HepG2 (cell line): ENCODE measurements around the gene GRIK3. TPM values are rescaled to one million over a fixed set of nuclear protein-coding genes. Genes with fewer than 3 reads are reported as not detected.

Experiments used
- ATAC-seq: fragments of 200-7000 bp; cut with Tn5 transposase; 3 replicates; pipeline ENCODE4 v1.9.1; 2020; ENCODE audit warnings: mild to moderate bottlenecking, moderate library complexity
- BruUV-seq: library from RNA; stranded (reverse); fragments of 400-500 nt; replicated peaks from 2 replicates; lab custom pipeline; 2021; lab: Mats Ljungman, UMichigan
- CTCF ChIA-PET: fragments of 300-600 bp; formaldehyde crosslinking; extraction: SDS; loops from one replicate; lab custom pipeline; 2021; ENCODE audit warnings: low total read pairs, inconsistent platforms, low intra/inter-chr PET ratio; lab: Yijun Ruan, JAX
- POLR2A ChIA-PET: fragments of 350-600 bp; sonication (Branson Sonifier 250); formaldehyde crosslinking; loops from one replicate; lab custom pipeline; 2020; ENCODE audit warnings: antibody characterized with exemption, inconsistent platforms; lab: Yijun Ruan, JAX
- DNase-seq: peaks from one replicate; pipeline ENCODE4 v3.0.0-alpha.2; 2015; ENCODE audit warnings: low spot score
- FAIRE-seq: peaks from 3 replicates; lab custom pipeline; 2011; peaks lifted over from hg19 to GRCh38; lab: Jason Lieb, UNC
- H2AFZ ChIP-seq: one replicate; pipeline ENCODE4 v1.6.1; 2011; ENCODE audit warnings: low read length, inconsistent platforms
- H3K27ac ChIP-seq: fragments of 300-600 bp; 3 replicates; pipeline ENCODE4 v1.8.0; 2011; ENCODE audit warnings: mixed run types, mild to moderate bottlenecking, mixed read lengths, low read length, inconsistent platforms; ENCODE audit not compliant: insufficient read depth; ENCODE audit errors: extremely low read length
- H3K27me3 ChIP-seq, 2 experiments: fragments of 200-600 bp in 1 of 2; 2 replicates in 1 of 2; 3 replicates in 1 of 2; pipeline versions ENCODE4 v1.6.0 to v1.8.0; 2011; ENCODE audit warnings: low read length in 2 of 2, mild to moderate bottlenecking in 2 of 2, moderate library complexity in 2 of 2, inconsistent platforms in 1 of 2; ENCODE audit not compliant: insufficient read depth in 2 of 2, control insufficient read depth in 1 of 2
- H3K36me3 ChIP-seq, 2 experiments: fragments of 200-600 bp in 1 of 2; replicated peaks in 1 of 2; 2 replicates in 1 of 2; 3 replicates in 1 of 2; pipeline versions ENCODE4 v1.5.1 to v1.8.0; 2011; ENCODE audit warnings: low read length in 2 of 2, inconsistent platforms in 1 of 2; ENCODE audit not compliant: insufficient read depth in 2 of 2, control insufficient read depth in 1 of 2
- H3K4me1 ChIP-seq: 2 replicates; pipeline ENCODE4 v1.5.1; 2012; ENCODE audit warnings: low read length, inconsistent platforms; ENCODE audit not compliant: insufficient read depth
- H3K4me2 ChIP-seq: 2 replicates; pipeline ENCODE4 v1.6.0; 2011; ENCODE audit warnings: low read depth, low read length, inconsistent platforms
- H3K4me3 ChIP-seq, 3 experiments: fragments of 200-600 bp in 1 of 3; sonication (generic), shearing (Covaris generic) in 1 of 3; replicated peaks in 1 of 3; 2 replicates each; pipeline ENCODE4 v1.5.1; 2011 to 2016; ENCODE audit warnings: low read length in 3 of 3, inconsistent platforms in 2 of 3, low read depth in 2 of 3, mild to moderate bottlenecking in 2 of 3, control low read depth in 1 of 3, mixed read lengths in 1 of 3; ENCODE audit not compliant: insufficient read depth in 1 of 3
- H3K79me2 ChIP-seq: one replicate; pipeline ENCODE4 v1.6.1; 2011; ENCODE audit warnings: low read length, inconsistent platforms; ENCODE audit not compliant: insufficient read depth
- H3K9ac ChIP-seq: 2 replicates; pipeline ENCODE4 v1.6.0; 2011; ENCODE audit warnings: mild to moderate bottlenecking, low read depth, low read length, inconsistent platforms; ENCODE audit not compliant: insufficient read depth
- H3K9me3 ChIP-seq: 2 replicates; pipeline ENCODE4 v1.5.1; 2012; ENCODE audit warnings: mild to moderate bottlenecking, low read length
- H4K20me1 ChIP-seq: 2 replicates; pipeline ENCODE4 v1.6.0; 2011; ENCODE audit warnings: inconsistent platforms, mild to moderate bottlenecking, low read length, moderate library complexity; ENCODE audit not compliant: insufficient read depth
- ARNT2 ChIP-seq: sonication (generic); formaldehyde crosslinking; IDR thresholded peaks from 2 replicates; pipeline ENCODE4 v1.8.0; 2022; ENCODE audit warnings: mild to moderate bottlenecking, low read depth, missing genetic modification reagents, moderate library complexity
- CAMTA2 ChIP-seq: sonication (generic); formaldehyde crosslinking; IDR thresholded peaks from 2 replicates; pipeline ENCODE4 v1.4.0; 2020; ENCODE audit warnings: mild to moderate bottlenecking, missing genetic modification reagents, borderline replicate concordance
- FOXJ3 ChIP-seq: sonication (generic); formaldehyde crosslinking; IDR thresholded peaks from 2 replicates; pipeline ENCODE4 v1.4.0; 2020; ENCODE audit warnings: missing genetic modification reagents, mild to moderate bottlenecking, borderline replicate concordance
- FOXO1 ChIP-seq: sonication (generic); formaldehyde crosslinking; IDR thresholded peaks from 2 replicates; pipeline ENCODE4 v1.4.0; 2020; ENCODE audit warnings: missing genetic modification reagents
- HCFC1 ChIP-seq: fragments of 150-350 bp; IDR thresholded peaks from 2 replicates; pipeline ENCODE4 v1.6.1; 2014; ENCODE audit warnings: low read depth, low read length
- KLF11 ChIP-seq: IDR thresholded peaks from 2 replicates; pipeline ENCODE4 v1.6.1; 2016; ENCODE audit warnings: missing compliant biosample characterization
- KLF6 ChIP-seq: IDR thresholded peaks from 2 replicates; pipeline ENCODE4 v1.8.0; 2016; ENCODE audit warnings: missing biosample characterization, missing genetic modification reagents
- MIER3 ChIP-seq: IDR thresholded peaks from 2 replicates; pipeline ENCODE4 v1.6.1; 2016; ENCODE audit warnings: missing compliant biosample characterization, borderline replicate concordance
- NR2C2 ChIP-seq: sonication (generic); formaldehyde crosslinking; IDR thresholded peaks from 2 replicates; pipeline ENCODE4 v1.4.0; 2020; ENCODE audit warnings: missing genetic modification reagents, mild to moderate bottlenecking, moderate library complexity, borderline replicate concordance
- NR2F1 ChIP-seq, 2 experiments: fragments of 450-650 bp in 1 of 2; formaldehyde crosslinking in 1 of 2; IDR thresholded peaks; 2 replicates each; pipeline versions ENCODE4 v1.5.0 to v1.6.1; 2016 to 2020; ENCODE audit warnings: mild to moderate bottlenecking in 1 of 2, missing compliant biosample characterization in 1 of 2, missing genetic modification reagents in 1 of 2, moderate library complexity in 1 of 2
- ZNF143 ChIP-seq: sonication (generic); formaldehyde crosslinking; IDR thresholded peaks from 2 replicates; pipeline ENCODE4 v1.4.0; 2020; ENCODE audit warnings: missing genetic modification reagents
- ZNF44 ChIP-seq: sonication (generic); formaldehyde crosslinking; IDR thresholded peaks from 2 replicates; pipeline ENCODE4 v1.5.1; 2020; ENCODE audit warnings: mild to moderate bottlenecking, missing genetic modification reagents
- ZNF496 ChIP-seq: sonication (generic); formaldehyde crosslinking; IDR thresholded peaks from 2 replicates; pipeline ENCODE4 v1.8.1; 2023; ENCODE audit warnings: mild to moderate bottlenecking, moderate library complexity, missing genetic modification reagents; ENCODE audit not compliant: insufficient replicate concordance
- ZNF567 ChIP-seq: sonication (generic); formaldehyde crosslinking; IDR thresholded peaks from 2 replicates; pipeline ENCODE4 v1.8.1; 2023; ENCODE audit warnings: mild to moderate bottlenecking, missing genetic modification reagents, borderline replicate concordance
- ZNF619 ChIP-seq: sonication (generic); formaldehyde crosslinking; IDR thresholded peaks from 2 replicates; pipeline ENCODE4 v1.4.0; 2020; ENCODE audit warnings: mild to moderate bottlenecking, missing genetic modification reagents
- ZNF816 ChIP-seq: sonication (generic); formaldehyde crosslinking; IDR thresholded peaks from 2 replicates; pipeline ENCODE4 v1.8.0; 2022; ENCODE audit warnings: missing genetic modification reagents, mild to moderate bottlenecking, borderline replicate concordance
- WGBS: methylation state at CpG from one replicate; pipeline ENCODE4 v1.1.6; 2017; ENCODE audit warnings: low lambda C conversion rate; 5-methylcytosine and 5-hydroxymethylcytosine counted together
- in situ Hi-C: cut with HindIII; loops from 2 replicates; pipeline ENCODE4 v1.10.0; 2017; ENCODE audit warnings: low pct_unique_long_range_greater_than_20kb; ENCODE audit not compliant: extremely low pct_ligation_motif_present
- intact Hi-C: fragments of 100-400 bp; cut with micrococcal nuclease; formaldehyde crosslinking; loops from one replicate; pipeline ENCODE4 v1.10.0; 2022; ENCODE audit not compliant: unreplicated experiment
- polyA plus RNA-seq, 8 experiments: library from polyadenylated mRNA; depleted of rRNA in 3 of 8; stranded (reverse) in 7 of 8; unstranded in 1 of 8; fragments of >200 nt; fragmentation: Illumina TruSeq in 4 of 8; extraction: Trizol in 4 of 8; gene quantifications; 2 replicates each; pipeline versions ENCODE4 v1.2.1 to v1.2.3, GENCODE V29; 2011 to 2016; ENCODE audit warnings: low read depth in 4 of 8, missing spikeins in 1 of 8, mixed read lengths in 1 of 8; ENCODE audit not compliant: insufficient read depth in 1 of 8
- total RNA-seq, 5 experiments: library from RNA; depleted of rRNA; stranded (reverse); fragments of >200 nt; fragmentation: Illumina TruSeq; extraction: Trizol; gene quantifications; 2 replicates each; pipeline ENCODE4 v1.2.3, GENCODE V29; 2016; ENCODE audit warnings: low read depth in 1 of 5
- TF ChIP-seq, protein P1 (sequence below): sonication (generic); formaldehyde crosslinking; IDR thresholded peaks from 2 replicates; pipeline ENCODE4 v1.9.0; 2021; ENCODE audit warnings: missing genetic modification reagents, borderline replicate concordance

Gene GRIK3
- total and polyA plus RNA-seq, 2 of the 13 experiments (the other 11 are each of a cell fraction or from before 2014, with no cell fraction given): not detected

GRCh38 chr1:36950604-36951291 is 83.6 kb downstream of the GRIK3 start:
- intact Hi-C loops (no loop called here), in situ Hi-C loops (no loop called here)
- Histone ChIP-seq H3K4me3 (no peak overlapping the region), H3K27me3 (peaks cover 0 to 2% of the 10 kb centered on the region in 2 experiments; a peak in 1 of 5 replicates), H3K4me1 (no peaks in the 10 kb centered on the region), H3K36me3 (no peaks in the 10 kb centered on the region), H3K27ac (no peak overlapping the region), H3K4me2 (no peak overlapping the region), H3K9me3 (no peaks in the 10 kb centered on the region), H3K9ac (no peak overlapping the region), H4K20me1 (no peaks in the 10 kb centered on the region), H3K79me2 (no peaks in the 10 kb centered on the region), H2AFZ (no peak overlapping the region)
- BruUV-seq: no TSS peak
- TF ChIP-seq HCFC1 (no peak), ZNF619 (CRISPR knock-in tag) (no peak), NR2C2 (CRISPR knock-in tag) (no peak), KLF11 (no peak), ZNF496 (CRISPR knock-in tag) (no peak), NR2F1 (CRISPR knock-in tag; IDR thresholded peaks at IDR 0.05) (no peak), FOXJ3 (CRISPR knock-in tag) (no peak), CAMTA2 (CRISPR knock-in tag) (no peak), MIER3 (CRISPR knock-in tag) (no peak), ZNF816 (no peak), KLF6 (CRISPR knock-in tag) (no peak), ZNF143 (no peak), ZNF44 (no peak), FOXO1 (CRISPR knock-in tag) (no peak), ARNT2 (CRISPR knock-in tag) (no peak), ZNF567 (CRISPR knock-in tag) (no peak)
- TF ChIP-seq, protein P1, sequence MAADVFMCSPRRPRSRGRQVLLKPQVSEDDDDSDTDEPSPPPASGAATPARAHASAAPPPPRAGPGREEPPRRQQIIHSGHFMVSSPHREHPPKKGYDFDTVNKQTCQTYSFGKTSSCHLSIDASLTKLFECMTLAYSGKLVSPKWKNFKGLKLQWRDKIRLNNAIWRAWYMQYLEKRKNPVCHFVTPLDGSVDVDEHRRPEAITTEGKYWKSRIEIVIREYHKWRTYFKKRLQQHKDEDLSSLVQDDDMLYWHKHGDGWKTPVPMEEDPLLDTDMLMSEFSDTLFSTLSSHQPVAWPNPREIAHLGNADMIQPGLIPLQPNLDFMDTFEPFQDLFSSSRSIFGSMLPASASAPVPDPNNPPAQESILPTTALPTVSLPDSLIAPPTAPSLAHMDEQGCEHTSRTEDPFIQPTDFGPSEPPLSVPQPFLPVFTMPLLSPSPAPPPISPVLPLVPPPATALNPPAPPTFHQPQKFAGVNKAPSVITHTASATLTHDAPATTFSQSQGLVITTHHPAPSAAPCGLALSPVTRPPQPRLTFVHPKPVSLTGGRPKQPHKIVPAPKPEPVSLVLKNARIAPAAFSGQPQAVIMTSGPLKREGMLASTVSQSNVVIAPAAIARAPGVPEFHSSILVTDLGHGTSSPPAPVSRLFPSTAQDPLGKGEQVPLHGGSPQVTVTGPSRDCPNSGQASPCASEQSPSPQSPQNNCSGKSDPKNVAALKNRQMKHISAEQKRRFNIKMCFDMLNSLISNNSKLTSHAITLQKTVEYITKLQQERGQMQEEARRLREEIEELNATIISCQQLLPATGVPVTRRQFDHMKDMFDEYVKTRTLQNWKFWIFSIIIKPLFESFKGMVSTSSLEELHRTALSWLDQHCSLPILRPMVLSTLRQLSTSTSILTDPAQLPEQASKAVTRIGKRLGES (CRISPR knock-in tag): no peak
- ATAC-seq: no peak
- POLR2A ChIA-PET: no interaction called here
- no peak for FAIRE-seq
- WGBS: 9% methylated on average over 8 of the region's 8 CpGs
- no peak for DNase-seq
- CTCF ChIA-PET: no interaction called here
